Esophagus squamous epithelium (tissue), 4 donors: ENCODE data around the gene OR11L1.

Experiments used
- CTCF ChIP-seq, 6 experiments: fragments of 450-650 bp in 4 of 6; fragments of 200-600 bp in 2 of 6; sonication (generic) in 2 of 6; IDR thresholded peaks; one replicate each; pipeline ENCODE4 v1.5.1; 2016 to 2019; ENCODE audit warnings: antibody characterized with exemption in 6 of 6, mild to moderate bottlenecking in 4 of 6, moderate library complexity in 4 of 6
- POLR2A ChIP-seq, 4 donors: fragments of 450-650 bp; IDR thresholded peaks; one replicate each; pipeline ENCODE4 v1.6.1; 2017; ENCODE audit warnings: antibody characterized with exemption in 4 of 4, mild to moderate bottlenecking in 4 of 4, moderate library complexity in 3 of 4

- TF ChIP-seq CTCF (IDR thresholded peaks at IDR 0.05) = peak in 1 of 6 experiments; percentile 35
- peak in 1 of 4 donors; percentile 46 for TF ChIP-seq POLR2A (IDR thresholded peaks at IDR 0.05)
These were observed 15.6 kb upstream of the OR11L1 start, which contains the start of gene TRIM58 for GRCh38 chr1:247857069-247857984.
